Measurements from ENCODE around the gene COL27A1. TPM values are rescaled to one million over a fixed set of nuclear protein-coding genes. Genes with fewer than 3 reads are reported as not detected.
A peak's percentile ranks its signal among the peaks of the same experiment; 100 is the strongest.

COL27A1 gene
- total RNA-seq, 2 donors from 2014 or later, result 18.5 to 57.1 TPM

GRCh38 chr9:114112325-114112724 is 43.0 kb upstream of the COL27A1 start:
- no peaks in the 10 kb centered on the region for H3K9me3 ChIP-seq
- TF ChIP-seq CTCF (IDR thresholded peaks at IDR 0.05), result no peak
- H3K27ac ChIP-seq, result peak overlapping the region in 1 of 2 donors; percentile 1
- ATAC-seq (ENCODE audit: insufficient number of reproducible peaks, low FRiP score, low read depth), result no peak
- H3K27me3 ChIP-seq (replicated peaks; ENCODE audit: insufficient read depth), result no peaks in the 10 kb centered on the region
- H3K4me1 ChIP-seq (ENCODE audit: control insufficient read depth in 1 of 2, low read depth in 2 of 2), result peaks cover 15 to 33% of the 10 kb centered on the region in 2 donors
- DNase-seq (ENCODE audit: low spot score), result no peak
- H3K36me3 ChIP-seq, result no peaks in the 10 kb centered on the region
- no peak overlapping the region for H3K4me3 ChIP-seq

GRCh38 chr9:114112778-114113584 is 42.4 kb upstream of the COL27A1 start:
- H3K27me3 ChIP-seq (replicated peaks; ENCODE audit: insufficient read depth), result no peaks in the 10 kb centered on the region
- H3K9me3 ChIP-seq, result no peaks in the 10 kb centered on the region
- no peak overlapping the region for H3K4me3 ChIP-seq
- DNase-seq (ENCODE audit: low spot score) (peak; percentile 68), ATAC-seq (ENCODE audit: insufficient number of reproducible peaks, low FRiP score, low read depth) (peak; percentile 66)
- H3K27ac ChIP-seq, result peak overlapping the region in 1 of 2 donors; percentile 1
- peaks cover 15 to 33% of the 10 kb centered on the region in 2 donors for H3K4me1 ChIP-seq (ENCODE audit: control insufficient read depth in 1 of 2, low read depth in 2 of 2)
- TF ChIP-seq CTCF (IDR thresholded peaks at IDR 0.05), result no peak
- no peaks in the 10 kb centered on the region for H3K36me3 ChIP-seq

GRCh38 chr9:114114364-114114763 is 41.0 kb upstream of the COL27A1 start:
- TF ChIP-seq CTCF (IDR thresholded peaks at IDR 0.05), result no peak
- H3K27ac ChIP-seq, result no peak overlapping the region
- H3K27me3 ChIP-seq (replicated peaks; ENCODE audit: insufficient read depth), result no peaks in the 10 kb centered on the region
- DNase-seq (ENCODE audit: low spot score) (no peak), ATAC-seq (ENCODE audit: insufficient number of reproducible peaks, low FRiP score, low read depth) (no peak)
- no peaks in the 10 kb centered on the region for H3K9me3 ChIP-seq
- H3K4me1 ChIP-seq (ENCODE audit: control insufficient read depth in 1 of 2, low read depth in 2 of 2), result peaks cover 15 to 33% of the 10 kb centered on the region in 2 donors
- no peak overlapping the region for H3K4me3 ChIP-seq
- H3K36me3 ChIP-seq, result no peaks in the 10 kb centered on the region

GRCh38 chr9:114115654-114116125 is 39.6 kb upstream of the COL27A1 start:
- H3K27ac ChIP-seq, result no peak overlapping the region
- no peaks in the 10 kb centered on the region for H3K9me3 ChIP-seq
- H3K27me3 ChIP-seq (replicated peaks; ENCODE audit: insufficient read depth), result no peaks in the 10 kb centered on the region
- DNase-seq (ENCODE audit: low spot score) (no peak), ATAC-seq (ENCODE audit: insufficient number of reproducible peaks, low FRiP score, low read depth) (no peak)
- H3K4me1 ChIP-seq (ENCODE audit: control insufficient read depth in 1 of 2, low read depth in 2 of 2), result peaks cover 15 to 33% of the 10 kb centered on the region in 2 donors
- H3K36me3 ChIP-seq, result no peaks in the 10 kb centered on the region
- H3K4me3 ChIP-seq, result no peak overlapping the region
- TF ChIP-seq CTCF (IDR thresholded peaks at IDR 0.05), result no peak

- H3K36me3 ChIP-seq, result no peaks in the 10 kb centered on the region
- H3K9me3 ChIP-seq, result no peaks in the 10 kb centered on the region
- ATAC-seq (ENCODE audit: insufficient number of reproducible peaks, low FRiP score, low read depth), result no peak
- H3K4me1 ChIP-seq (ENCODE audit: control insufficient read depth in 1 of 2, low read depth in 2 of 2), result peaks cover 15 to 33% of the 10 kb centered on the region in 2 donors
- no peaks in the 10 kb centered on the region for H3K27me3 ChIP-seq (replicated peaks; ENCODE audit: insufficient read depth)
- DNase-seq (ENCODE audit: low spot score), result no peak
- no peak for TF ChIP-seq CTCF (IDR thresholded peaks at IDR 0.05)
- no peak overlapping the region for H3K27ac ChIP-seq
- H3K4me3 ChIP-seq, result no peak overlapping the region
These were observed 39.1 kb upstream of the COL27A1 start for GRCh38 chr9:114116126-114116747.
